ENCODE measurements around the gene TRIM17. TPM values are rescaled to one million over a fixed set of nuclear protein-coding genes. Genes with fewer than 3 reads are reported as not detected.
A peak's percentile ranks its signal among the peaks of the same experiment; 100 is the strongest.

TRIM17 gene
- total RNA-seq, 6 experiments from 2014 or later, result 0.23 to 0.36 (median 0.30) TPM; not detected in 3

GRCh38 chr1:228377664-228378089, 39.0 kb downstream of the TRIM17 start:
- Mint-ChIP-seq H3K36me3 (ENCODE audit: low read depth) (no peaks in the 10 kb centered on the region), H3K27ac (no peak overlapping the region), H3K27me3 (ENCODE audit: insufficient read depth) (peaks cover 10% of the 10 kb centered on the region), H3K4me3 (no peak overlapping the region), H3K9me3 (no peaks in the 10 kb centered on the region), H3K4me1 (ENCODE audit: low read depth) (peaks cover 12% of the 10 kb centered on the region)
- no peak for TF ChIP-seq CTCF (IDR thresholded peaks at IDR 0.05)
- no peak for DNase-seq

- Mint-ChIP-seq H3K9me3 (no peaks in the 10 kb centered on the region), H3K27ac (no peak overlapping the region), H3K27me3 (ENCODE audit: insufficient read depth) (peaks cover 10% of the 10 kb centered on the region), H3K36me3 (ENCODE audit: low read depth) (no peaks in the 10 kb centered on the region), H3K4me1 (ENCODE audit: low read depth) (peaks cover 12% of the 10 kb centered on the region), H3K4me3 (no peak overlapping the region)
- no peak for DNase-seq
- no peak for TF ChIP-seq CTCF (IDR thresholded peaks at IDR 0.05)
Observed at GRCh38 chr1:228376651-228377631, 39.7 kb downstream of the TRIM17 start.

GRCh38 chr1:228376262-228376628, 40.4 kb downstream of the TRIM17 start:
- Mint-ChIP-seq H3K4me1 (ENCODE audit: low read depth) (peaks cover 12% of the 10 kb centered on the region), H3K36me3 (ENCODE audit: low read depth) (no peaks in the 10 kb centered on the region), H3K27ac (no peak overlapping the region), H3K4me3 (no peak overlapping the region), H3K9me3 (no peaks in the 10 kb centered on the region), H3K27me3 (ENCODE audit: insufficient read depth) (peaks cover 10% of the 10 kb centered on the region)
- TF ChIP-seq CTCF (IDR thresholded peaks at IDR 0.05), result no peak
- peak; percentile 6 for DNase-seq

GRCh38 chr1:228375578-228376261, 40.9 kb downstream of the TRIM17 start:
- no peak for DNase-seq
- H3K9me3 Mint-ChIP-seq, result no peaks in the 10 kb centered on the region
- peaks cover 12% of the 10 kb centered on the region for H3K4me1 Mint-ChIP-seq (ENCODE audit: low read depth)
- H3K4me3 Mint-ChIP-seq, result no peak overlapping the region
- H3K36me3 Mint-ChIP-seq (ENCODE audit: low read depth), result no peaks in the 10 kb centered on the region
- H3K27ac Mint-ChIP-seq, result no peak overlapping the region
- TF ChIP-seq CTCF (IDR thresholded peaks at IDR 0.05), result no peak
- H3K27me3 Mint-ChIP-seq (ENCODE audit: insufficient read depth), result peaks cover 10% of the 10 kb centered on the region

- H3K4me1 Mint-ChIP-seq (ENCODE audit: low read depth), result peaks cover 12% of the 10 kb centered on the region
- H3K27me3 Mint-ChIP-seq (ENCODE audit: insufficient read depth), result peaks cover 8% of the 10 kb centered on the region
- no peak overlapping the region for H3K27ac Mint-ChIP-seq
- no peak for TF ChIP-seq CTCF (IDR thresholded peaks at IDR 0.05)
- no peaks in the 10 kb centered on the region for H3K9me3 Mint-ChIP-seq
- peak; percentile 79 for DNase-seq
- H3K36me3 Mint-ChIP-seq (ENCODE audit: low read depth), result no peaks in the 10 kb centered on the region
- no peak overlapping the region for H3K4me3 Mint-ChIP-seq
Observed at GRCh38 chr1:228374711-228375577, 41.7 kb downstream of the TRIM17 start.

All from HFFc6 (cell line).